Trophoblast cell (in vitro differentiated cells and primary cell): ENCODE data around the gene PCDHGC4. TPM values are rescaled to one million over a fixed set of nuclear protein-coding genes. Genes with fewer than 3 reads are reported as not detected.
A peak's percentile ranks its signal among the peaks of the same experiment; 100 is the strongest.

Experiments
- DNase-seq, 2 donors: peaks; one replicate each; pipeline ENCODE4 v3.0.0-alpha.2; 2016
- H2AFZ ChIP-seq: 2 replicates; pipeline ENCODE4 v1.6.1; 2013; ENCODE audit warnings: low read length, moderate library complexity, mild to moderate bottlenecking; ENCODE audit not compliant: insufficient read depth, poor library complexity
- H2AK5ac ChIP-seq: 2 replicates; pipeline ENCODE4 v1.6.1; 2013; ENCODE audit warnings: mild to moderate bottlenecking, low read length
- H2BK120ac ChIP-seq: 2 replicates; pipeline ENCODE4 v1.6.1; 2013; ENCODE audit warnings: low read length, mild to moderate bottlenecking, moderate library complexity; ENCODE audit not compliant: insufficient read depth, poor library complexity
- H2BK12ac ChIP-seq: 2 replicates; pipeline ENCODE4 v1.6.1; 2013; ENCODE audit warnings: mild to moderate bottlenecking, low read length, moderate library complexity
- H2BK5ac ChIP-seq: 2 replicates; pipeline ENCODE4 v1.6.1; 2013; ENCODE audit warnings: low read length, low read depth, moderate library complexity, mild to moderate bottlenecking; ENCODE audit not compliant: poor library complexity
- H3K14ac ChIP-seq: 2 replicates; pipeline ENCODE4 v1.6.1; 2013; ENCODE audit warnings: mild to moderate bottlenecking, low read length
- H3K18ac ChIP-seq: 2 replicates; pipeline ENCODE4 v1.6.1; 2013; ENCODE audit warnings: mild to moderate bottlenecking, low read length
- H3K23ac ChIP-seq: 2 replicates; pipeline ENCODE4 v1.6.1; 2013; ENCODE audit warnings: low read length
- H3K27ac ChIP-seq: 2 replicates; pipeline ENCODE4 v1.5.1; 2013; ENCODE audit warnings: low read depth, mild to moderate bottlenecking, inconsistent platforms, low read length, moderate library complexity
- H3K27me3 ChIP-seq: 2 replicates; pipeline ENCODE4 v1.6.1; 2013; ENCODE audit warnings: inconsistent platforms, mild to moderate bottlenecking, low read length, moderate library complexity; ENCODE audit not compliant: insufficient read depth
- H3K36me3 ChIP-seq, 2 experiments: 1 replicate in 1 of 2; 2 replicates in 1 of 2; pipeline ENCODE4 v1.6.1; 2013; ENCODE audit warnings: low read length in 2 of 2, mild to moderate bottlenecking in 2 of 2, moderate library complexity in 1 of 2; ENCODE audit not compliant: insufficient read depth in 2 of 2, control insufficient read depth in 1 of 2
- H3K4ac ChIP-seq: 2 replicates; pipeline ENCODE4 v1.6.1; 2013; ENCODE audit warnings: low read depth, mild to moderate bottlenecking, low read length, moderate library complexity
- H3K4me1 ChIP-seq, 2 experiments: 1 replicate in 1 of 2; 2 replicates in 1 of 2; pipeline ENCODE4 v1.6.1; 2013; ENCODE audit warnings: low read length in 2 of 2, mild to moderate bottlenecking in 2 of 2, moderate library complexity in 1 of 2; ENCODE audit not compliant: insufficient read depth in 2 of 2, control insufficient read depth in 1 of 2
- H3K4me2 ChIP-seq: 2 replicates; pipeline ENCODE4 v1.6.1; 2013; ENCODE audit warnings: inconsistent platforms, mild to moderate bottlenecking, low read length, moderate library complexity
- H3K4me3 ChIP-seq: 2 replicates; pipeline ENCODE4 v1.5.1; 2013; ENCODE audit warnings: mild to moderate bottlenecking, low read depth, low read length, inconsistent platforms
- H3K79me1 ChIP-seq: one replicate; pipeline ENCODE4 v1.6.1; 2013; ENCODE audit warnings: low read length
- H3K79me2 ChIP-seq: 2 replicates; pipeline ENCODE4 v1.6.1; 2013; ENCODE audit warnings: low read length, mild to moderate bottlenecking; ENCODE audit not compliant: control insufficient read depth, insufficient read depth, poor library complexity
- H3K9ac ChIP-seq: 2 replicates; pipeline ENCODE4 v1.6.1; 2013; ENCODE audit warnings: mild to moderate bottlenecking, low read length
- H3K9me3 ChIP-seq: 2 replicates; pipeline ENCODE4 v1.6.1; 2013; ENCODE audit warnings: low read depth, mild to moderate bottlenecking, control low read depth, inconsistent platforms, low read length; ENCODE audit not compliant: insufficient read depth
- H4K12ac ChIP-seq: 2 replicates; pipeline ENCODE4 v1.6.1; 2013; ENCODE audit warnings: low read depth, mild to moderate bottlenecking, low read length, moderate library complexity
- H4K8ac ChIP-seq: 2 replicates; pipeline ENCODE4 v1.6.1; 2013; ENCODE audit warnings: low read depth, mild to moderate bottlenecking, low read length, moderate library complexity
- H4K91ac ChIP-seq: one replicate; pipeline ENCODE4 v1.6.1; 2013; ENCODE audit warnings: low read depth, mild to moderate bottlenecking, low read length, moderate library complexity
- WGBS: extraction: QIAGEN DNeasy Blood & Tissue Kit; methylation state at CpG from one replicate; pipeline ENCODE4 v1.1.7; 2013; ENCODE audit warnings: missing lambda C conversion rate; ENCODE audit not compliant: insufficient read length, insufficient coverage; ENCODE audit errors: extremely low coverage; 5-methylcytosine and 5-hydroxymethylcytosine counted together
- polyA plus RNA-seq: library from polyadenylated mRNA; stranded (reverse); fragments of 200-250 nt; gene quantifications from 2 replicates; pipeline ENCODE4 v1.2.3, GENCODE V29; 2013

Gene PCDHGC4
- polyA plus RNA-seq, result 2.5 and 3.3 TPM in 2 replicates

GRCh38 chr5:141484641-141485311 is at the start of gene PCDHGC4:
PCDHGC4 (plus strand) TSS chr5:141485030; CDS start chr5:141485174, 144 bp downstream.
- Histone ChIP-seq H3K14ac (no peak within 1 kb of the TSS), H3K18ac (no peak within 1 kb of the TSS), H4K12ac (no peak within 1 kb of the TSS), H3K79me2 (no peaks in the 10 kb centered on the region), H3K4me3 (peak within 1 kb of the TSS; percentile 42), H3K4ac (no peak within 1 kb of the TSS), H3K27me3 (no peaks in the 10 kb centered on the region), H3K27ac (no peak within 1 kb of the TSS), H2BK12ac (no peak within 1 kb of the TSS), H3K36me3 (peaks cover 26 to 32% of the 10 kb centered on the region in 2 experiments), H3K79me1 (no peaks in the 10 kb centered on the region), H3K9ac (no peak within 1 kb of the TSS), H2BK5ac (no peak within 1 kb of the TSS), H4K91ac (no peak within 1 kb of the TSS), H3K23ac (no peak within 1 kb of the TSS), H2AK5ac (no peak within 1 kb of the TSS), H3K9me3 (peaks cover 7% of the 10 kb centered on the region), H2AFZ (no peak within 1 kb of the TSS), H2BK120ac (no peak within 1 kb of the TSS), H3K4me1 (peaks cover 14 to 21% of the 10 kb centered on the region in 2 experiments), H3K4me2 (peak within 1 kb of the TSS; percentile 63), H4K8ac (no peak within 1 kb of the TSS)
- DNase-seq, result peak in 1 of 2 donors; percentile 33
- WGBS, result no CpG with 5 or more reads among the region's 39 CpGs

GRCh38 chr5:141437221-141437620 is 47.6 kb upstream of the PCDHGC4 start:
- Histone ChIP-seq H3K18ac (no peak overlapping the region), H2AK5ac (no peak overlapping the region), H3K36me3 (peaks cover 11% of the 10 kb centered on the region in 2 experiments), H2BK12ac (no peak overlapping the region), H3K79me1 (no peaks in the 10 kb centered on the region), H4K91ac (no peak overlapping the region), H3K4me2 (no peak overlapping the region), H3K9ac (no peak overlapping the region), H3K4ac (no peak overlapping the region), H3K23ac (no peak overlapping the region), H2BK120ac (no peak overlapping the region), H3K14ac (no peak overlapping the region), H3K4me1 (peaks cover 3 to 5% of the 10 kb centered on the region in 2 experiments), H3K27me3 (no peaks in the 10 kb centered on the region), H2AFZ (no peak overlapping the region), H3K9me3 (peaks cover 8% of the 10 kb centered on the region), H2BK5ac (no peak overlapping the region), H3K4me3 (no peak overlapping the region), H4K8ac (no peak overlapping the region), H4K12ac (no peak overlapping the region), H3K27ac (no peak overlapping the region), H3K79me2 (no peaks in the 10 kb centered on the region)
- no CpG with 5 or more reads among the region's 2 CpGs for WGBS
- DNase-seq, result no peak

- Histone ChIP-seq H2AFZ (no peak overlapping the region), H4K8ac (no peak overlapping the region), H2BK120ac (no peak overlapping the region), H3K4ac (no peak overlapping the region), H3K79me1 (no peaks in the 10 kb centered on the region), H2BK5ac (no peak overlapping the region), H3K79me2 (no peaks in the 10 kb centered on the region), H2BK12ac (no peak overlapping the region), H3K18ac (no peak overlapping the region), H3K4me1 (peaks cover 3 to 5% of the 10 kb centered on the region in 2 experiments), H3K27ac (no peak overlapping the region), H3K9me3 (peaks cover 3% of the 10 kb centered on the region), H2AK5ac (no peak overlapping the region), H3K4me3 (no peak overlapping the region), H4K12ac (no peak overlapping the region), H3K9ac (no peak overlapping the region), H4K91ac (no peak overlapping the region), H3K4me2 (peak overlapping the region; percentile 3), H3K27me3 (no peaks in the 10 kb centered on the region), H3K23ac (no peak overlapping the region), H3K14ac (no peak overlapping the region), H3K36me3 (peaks cover 8 to 10% of the 10 kb centered on the region in 2 experiments)
- DNase-seq, result peak; percentile 37 to 64
- WGBS, result no CpG with 5 or more reads among the region's 10 CpGs
These were observed 45.3 kb upstream of the PCDHGC4 start for GRCh38 chr5:141439411-141440141.

- peak in 1 of 2 donors; percentile 6 for DNase-seq
- Histone ChIP-seq H3K4me2 (no peak overlapping the region), H3K36me3 (peaks cover 8 to 10% of the 10 kb centered on the region in 2 experiments), H2BK120ac (no peak overlapping the region), H3K4ac (no peak overlapping the region), H3K14ac (no peak overlapping the region), H3K9me3 (peaks cover 3% of the 10 kb centered on the region), H4K8ac (no peak overlapping the region), H2BK12ac (no peak overlapping the region), H3K27me3 (no peaks in the 10 kb centered on the region), H3K4me1 (peaks cover 3 to 5% of the 10 kb centered on the region in 2 experiments), H3K79me1 (no peaks in the 10 kb centered on the region), H3K18ac (no peak overlapping the region), H3K9ac (no peak overlapping the region), H2AK5ac (no peak overlapping the region), H3K79me2 (no peaks in the 10 kb centered on the region), H4K91ac (no peak overlapping the region), H3K23ac (no peak overlapping the region), H2AFZ (no peak overlapping the region), H3K27ac (no peak overlapping the region), H2BK5ac (no peak overlapping the region), H3K4me3 (no peak overlapping the region), H4K12ac (no peak overlapping the region)
- WGBS, result no CpG with 5 or more reads among the region's 9 CpGs
These were observed 44.5 kb upstream of the PCDHGC4 start for GRCh38 chr5:141440341-141440740.
